ENCODE measurements around the gene MGARP.

The MGARP gene

GRCh38 chr4:139295206-139295941 lies 15.3 kb upstream of the MGARP start:
- peaks cover 11% of the 10 kb centered on the region; the same call in 1 of the 2 replicates for H3K36me3 ChIP-seq (ENCODE audit: insufficient read depth, low read length)
- H3K4me3 ChIP-seq (ENCODE audit: low read depth, low read length): peak overlapping the region; percentile 87
- peaks cover 31% of the 10 kb centered on the region for H3K79me2 ChIP-seq (ENCODE audit: control insufficient read depth, insufficient read depth, low read length, unreplicated experiment)
- peak overlapping the region; percentile 83 for H2AFZ ChIP-seq (ENCODE audit: low read length, unreplicated experiment)
- H3K4me1 ChIP-seq (ENCODE audit: control insufficient read depth, insufficient read depth, low read length, unreplicated experiment): peaks cover 21% of the 10 kb centered on the region
- no peaks in the 10 kb centered on the region for H3K27me3 ChIP-seq (ENCODE audit: insufficient read depth, low read length)
- H3K27ac ChIP-seq (ENCODE audit: low read depth, low read length): peak overlapping the region; percentile 30

- peaks cover 14% of the 10 kb centered on the region for H3K4me1 ChIP-seq (ENCODE audit: control insufficient read depth, insufficient read depth, low read length, unreplicated experiment)
- H3K79me2 ChIP-seq (ENCODE audit: control insufficient read depth, insufficient read depth, low read length, unreplicated experiment): no peaks in the 10 kb centered on the region
- no peak overlapping the region for H3K4me3 ChIP-seq (ENCODE audit: low read depth, low read length)
- H3K27ac ChIP-seq (ENCODE audit: low read depth, low read length): no peak overlapping the region
- H3K36me3 ChIP-seq (ENCODE audit: insufficient read depth, low read length): peaks cover 4% of the 10 kb centered on the region; the same call in 1 of the 2 replicates
- no peak overlapping the region for H2AFZ ChIP-seq (ENCODE audit: low read length, unreplicated experiment)
- no peaks in the 10 kb centered on the region for H3K27me3 ChIP-seq (ENCODE audit: insufficient read depth, low read length)
Measured at GRCh38 chr4:139286186-139286698, 6.2 kb upstream of the MGARP start.

DNA sequence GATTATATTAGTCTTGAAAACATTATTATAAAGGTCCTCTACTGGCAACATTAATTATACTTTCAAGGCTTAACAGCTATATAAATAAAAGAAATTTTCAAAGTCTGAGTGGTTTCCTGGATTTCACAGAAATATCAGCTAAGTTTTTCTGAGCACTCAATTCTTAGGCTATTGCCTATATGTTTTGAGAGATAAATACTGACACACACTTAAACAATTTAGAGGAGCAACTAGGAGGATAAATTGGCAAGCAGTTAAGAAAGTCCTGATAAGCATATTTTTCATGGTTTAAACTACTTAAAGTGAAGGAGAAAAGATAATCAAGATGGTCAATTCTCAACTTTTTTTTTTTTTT lies 2.7 kb upstream of the MGARP start:
- peak overlapping the region; percentile 46 for H3K27ac ChIP-seq (ENCODE audit: low read depth, low read length)
- peaks cover 19% of the 10 kb centered on the region for H3K4me1 ChIP-seq (ENCODE audit: control insufficient read depth, insufficient read depth, low read length, unreplicated experiment)
- H3K36me3 ChIP-seq (ENCODE audit: insufficient read depth, low read length): no peaks in the 10 kb centered on the region
- H3K27me3 ChIP-seq (ENCODE audit: insufficient read depth, low read length): no peaks in the 10 kb centered on the region
- H2AFZ ChIP-seq (ENCODE audit: low read length, unreplicated experiment): peak overlapping the region; percentile 35
- peaks cover 3% of the 10 kb centered on the region for H3K79me2 ChIP-seq (ENCODE audit: control insufficient read depth, insufficient read depth, low read length, unreplicated experiment)
- H3K4me3 ChIP-seq (ENCODE audit: low read depth, low read length): peak overlapping the region; percentile 3; the same call in 1 of the 2 replicates

DNA sequence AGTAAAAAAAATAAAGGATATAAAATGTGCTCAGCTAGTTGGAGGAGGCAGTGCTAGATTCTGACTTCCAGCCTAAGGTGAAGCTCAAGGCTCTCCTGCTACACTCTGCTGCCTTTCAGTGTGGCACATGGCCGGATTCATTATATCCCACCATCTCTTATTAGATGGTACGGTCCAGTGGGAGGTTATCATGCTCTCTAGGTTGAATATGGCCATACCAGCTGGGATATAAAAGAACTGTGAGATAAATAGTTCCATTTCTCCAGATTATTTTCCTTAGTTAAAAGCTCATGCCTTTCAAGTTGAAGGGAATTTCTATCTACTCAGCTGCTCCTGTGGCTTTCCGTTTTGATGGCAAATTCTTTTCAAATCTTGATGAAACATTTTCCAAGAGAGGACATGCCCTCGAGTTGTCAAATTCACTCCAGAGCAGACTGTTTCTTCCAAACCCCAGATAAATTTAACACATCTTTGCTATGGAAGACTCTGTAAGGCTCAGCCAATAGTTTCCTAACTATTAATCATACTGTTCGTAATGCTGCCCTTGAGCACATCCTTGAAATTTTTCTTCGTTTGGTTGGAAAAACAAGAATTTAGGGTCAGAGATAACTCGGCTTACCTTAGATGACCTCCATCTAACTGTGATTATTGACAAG lies 2.2 kb upstream of the MGARP start:
- peak overlapping the region; percentile 35 for H2AFZ ChIP-seq (ENCODE audit: low read length, unreplicated experiment)
- H3K79me2 ChIP-seq (ENCODE audit: control insufficient read depth, insufficient read depth, low read length, unreplicated experiment): peaks cover 3% of the 10 kb centered on the region
- peak overlapping the region; percentile 46 for H3K27ac ChIP-seq (ENCODE audit: low read depth, low read length)
- H3K4me3 ChIP-seq (ENCODE audit: low read depth, low read length): peak overlapping the region; percentile 3
- H3K27me3 ChIP-seq (ENCODE audit: insufficient read depth, low read length): no peaks in the 10 kb centered on the region
- no peaks in the 10 kb centered on the region for H3K36me3 ChIP-seq (ENCODE audit: insufficient read depth, low read length)
- H3K4me1 ChIP-seq (ENCODE audit: control insufficient read depth, insufficient read depth, low read length, unreplicated experiment): peaks cover 19% of the 10 kb centered on the region

- Histone ChIP-seq H3K4me1 (ENCODE audit: control insufficient read depth, insufficient read depth, low read length, unreplicated experiment) (peaks cover 19% of the 10 kb centered on the region), H2AFZ (ENCODE audit: low read length, unreplicated experiment) (peak overlapping the region; percentile 72), H3K36me3 (ENCODE audit: insufficient read depth, low read length) (no peaks in the 10 kb centered on the region), H3K4me3 (ENCODE audit: low read depth, low read length) (peak overlapping the region; percentile 77), H3K27ac (ENCODE audit: low read depth, low read length) (no peak overlapping the region), H3K79me2 (ENCODE audit: control insufficient read depth, insufficient read depth, low read length, unreplicated experiment) (peaks cover 3% of the 10 kb centered on the region), H3K27me3 (ENCODE audit: insufficient read depth, low read length) (no peaks in the 10 kb centered on the region)
Measured at GRCh38 chr4:139278912-139279759, 889 bp downstream of the MGARP start.

- H3K4me3 ChIP-seq (ENCODE audit: low read depth, low read length): peak overlapping the region; percentile 77; the same call in 1 of the 2 replicates
- no peaks in the 10 kb centered on the region for H3K27me3 ChIP-seq (ENCODE audit: insufficient read depth, low read length)
- H2AFZ ChIP-seq (ENCODE audit: low read length, unreplicated experiment): no peak overlapping the region
- peaks cover 19% of the 10 kb centered on the region for H3K4me1 ChIP-seq (ENCODE audit: control insufficient read depth, insufficient read depth, low read length, unreplicated experiment)
- H3K36me3 ChIP-seq (ENCODE audit: insufficient read depth, low read length): no peaks in the 10 kb centered on the region
- no peak overlapping the region for H3K27ac ChIP-seq (ENCODE audit: low read depth, low read length)
- peaks cover 3% of the 10 kb centered on the region for H3K79me2 ChIP-seq (ENCODE audit: control insufficient read depth, insufficient read depth, low read length, unreplicated experiment)
Measured at GRCh38 chr4:139278485-139278884, 1.5 kb downstream of the MGARP start.

DNA sequence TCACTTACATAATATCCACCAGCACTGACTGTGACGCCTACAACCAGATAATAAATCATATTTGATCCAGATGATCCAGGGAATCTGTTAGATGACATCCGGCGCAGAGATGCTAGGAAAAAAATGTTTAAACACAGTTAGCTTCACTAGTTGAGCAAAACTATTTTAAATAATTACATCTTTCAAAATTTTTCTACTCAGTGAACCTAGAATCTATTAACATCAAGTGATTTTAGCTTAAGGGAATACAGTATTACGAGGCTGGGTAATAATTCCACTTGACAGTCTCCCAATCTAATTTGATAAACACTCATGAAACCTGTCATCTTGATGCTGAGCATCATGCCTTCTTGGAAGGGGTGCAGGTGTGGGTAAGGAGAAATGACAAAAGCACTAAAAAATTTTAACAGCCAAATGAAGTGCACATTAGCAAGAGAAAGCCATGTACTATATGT lies 4.7 kb downstream of the MGARP start:
- no peaks in the 10 kb centered on the region for H3K36me3 ChIP-seq (ENCODE audit: insufficient read depth, low read length)
- H3K4me3 ChIP-seq (ENCODE audit: low read depth, low read length): no peak overlapping the region
- peaks cover 7% of the 10 kb centered on the region for H3K4me1 ChIP-seq (ENCODE audit: control insufficient read depth, insufficient read depth, low read length, unreplicated experiment)
- H3K27ac ChIP-seq (ENCODE audit: low read depth, low read length): no peak overlapping the region
- no peak overlapping the region for H2AFZ ChIP-seq (ENCODE audit: low read length, unreplicated experiment)
- H3K27me3 ChIP-seq (ENCODE audit: insufficient read depth, low read length): no peaks in the 10 kb centered on the region
- peaks cover 3% of the 10 kb centered on the region for H3K79me2 ChIP-seq (ENCODE audit: control insufficient read depth, insufficient read depth, low read length, unreplicated experiment)

GRCh38 chr4:139274790-139275189 lies 5.2 kb downstream of the MGARP start:
- Histone ChIP-seq H2AFZ (ENCODE audit: low read length, unreplicated experiment) (no peak overlapping the region), H3K27ac (ENCODE audit: low read depth, low read length) (no peak overlapping the region), H3K27me3 (ENCODE audit: insufficient read depth, low read length) (no peaks in the 10 kb centered on the region), H3K36me3 (ENCODE audit: insufficient read depth, low read length) (no peaks in the 10 kb centered on the region), H3K79me2 (ENCODE audit: control insufficient read depth, insufficient read depth, low read length, unreplicated experiment) (peaks cover 3% of the 10 kb centered on the region), H3K4me3 (ENCODE audit: low read depth, low read length) (no peak overlapping the region), H3K4me1 (ENCODE audit: control insufficient read depth, insufficient read depth, low read length, unreplicated experiment) (peaks cover 5% of the 10 kb centered on the region)

GRCh38 chr4:139273835-139274234 lies 6.2 kb downstream of the MGARP start:
- Histone ChIP-seq H3K27me3 (ENCODE audit: insufficient read depth, low read length) (no peaks in the 10 kb centered on the region), H3K79me2 (ENCODE audit: control insufficient read depth, insufficient read depth, low read length, unreplicated experiment) (peaks cover 1% of the 10 kb centered on the region), H3K27ac (ENCODE audit: low read depth, low read length) (no peak overlapping the region), H2AFZ (ENCODE audit: low read length, unreplicated experiment) (no peak overlapping the region), H3K36me3 (ENCODE audit: insufficient read depth, low read length) (no peaks in the 10 kb centered on the region), H3K4me1 (ENCODE audit: control insufficient read depth, insufficient read depth, low read length, unreplicated experiment) (peaks cover 5% of the 10 kb centered on the region), H3K4me3 (ENCODE audit: low read depth, low read length) (no peak overlapping the region)

DNA sequence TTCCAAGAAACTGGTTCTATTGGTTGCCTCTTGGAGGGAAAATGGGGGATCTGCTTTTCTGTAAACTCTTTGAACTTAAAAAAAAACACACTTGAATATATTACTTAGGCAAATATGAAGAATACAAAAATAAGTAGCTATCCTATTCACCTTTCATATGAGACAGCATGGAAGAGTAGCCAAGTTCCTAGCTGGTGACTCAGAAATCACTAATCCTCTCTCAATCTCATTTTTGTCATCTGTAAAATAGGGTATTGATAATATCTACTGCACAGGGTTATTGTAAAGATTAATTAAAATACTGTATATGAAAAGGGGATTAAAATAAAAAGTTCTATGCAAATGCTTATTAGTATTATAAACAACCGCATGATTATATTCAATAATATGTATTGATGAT lies 12.7 kb downstream of the MGARP start:
- Histone ChIP-seq H3K4me3 (ENCODE audit: low read depth, low read length) (peak overlapping the region; percentile 59), H3K79me2 (ENCODE audit: control insufficient read depth, insufficient read depth, low read length, unreplicated experiment) (no peaks in the 10 kb centered on the region), H3K27me3 (ENCODE audit: insufficient read depth, low read length) (no peaks in the 10 kb centered on the region), H3K27ac (ENCODE audit: low read depth, low read length) (peak overlapping the region; percentile 47), H3K36me3 (ENCODE audit: insufficient read depth, low read length) (no peaks in the 10 kb centered on the region), H2AFZ (ENCODE audit: low read length, unreplicated experiment) (peak overlapping the region; percentile 53), H3K4me1 (ENCODE audit: control insufficient read depth, insufficient read depth, low read length, unreplicated experiment) (peaks cover 39% of the 10 kb centered on the region)

Data from ACC112 (cell line).